ENCODE measurements around the gene TMEM221.

Gene TMEM221

DNA sequence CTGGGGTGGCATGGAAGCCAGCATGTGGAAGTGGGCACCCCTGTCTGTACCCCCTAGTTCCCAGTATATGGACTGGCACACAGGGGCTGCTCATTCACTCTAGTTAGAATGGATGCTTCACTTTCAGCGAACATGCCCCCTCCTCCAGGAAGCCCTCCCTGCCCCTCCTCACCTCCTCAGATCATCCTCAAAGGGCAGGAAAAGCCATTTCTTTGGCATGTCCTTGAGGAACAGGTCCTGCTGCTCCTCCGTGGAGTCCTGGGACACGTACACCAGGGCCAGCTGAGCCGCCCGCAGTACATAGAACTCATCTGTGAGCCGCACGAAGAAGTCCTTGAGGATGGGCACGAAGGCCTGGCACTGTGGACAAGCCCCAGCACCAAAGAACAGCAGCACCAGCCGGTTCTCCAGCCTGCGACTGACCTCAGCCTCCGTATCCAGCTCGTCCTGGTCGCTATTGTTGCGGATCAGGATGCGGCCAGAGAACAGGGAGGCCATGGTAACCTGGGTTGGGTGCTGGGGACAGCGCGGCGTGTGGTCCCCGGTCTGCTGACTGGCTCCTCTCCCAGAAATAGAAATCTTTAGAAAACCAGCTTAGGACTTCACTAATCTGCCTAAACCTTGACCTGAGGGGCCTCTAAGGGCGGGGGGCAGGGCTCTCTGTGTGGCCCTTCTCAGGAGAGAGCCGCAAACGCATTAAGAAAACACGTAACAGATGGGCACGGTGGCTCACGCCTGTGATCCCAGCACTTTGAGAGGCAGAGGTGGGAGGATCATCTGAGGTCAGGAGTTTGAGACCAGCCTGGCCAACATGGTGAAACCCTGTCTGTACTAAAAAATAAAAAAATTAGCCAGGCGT, 12.1 kb upstream of the TMEM221 start, which contains the start of gene NXNL1:
TSS of gene NXNL1 (minus strand) at position 555 of the 859 bp plus-strand sequence. CDS start at position 498, 57 bp downstream.
- H3K9me3 Mint-ChIP-seq, result no peaks in the 10 kb centered on the region
- no peak within 1 kb of the TSS for H3K27ac Mint-ChIP-seq

DNA sequence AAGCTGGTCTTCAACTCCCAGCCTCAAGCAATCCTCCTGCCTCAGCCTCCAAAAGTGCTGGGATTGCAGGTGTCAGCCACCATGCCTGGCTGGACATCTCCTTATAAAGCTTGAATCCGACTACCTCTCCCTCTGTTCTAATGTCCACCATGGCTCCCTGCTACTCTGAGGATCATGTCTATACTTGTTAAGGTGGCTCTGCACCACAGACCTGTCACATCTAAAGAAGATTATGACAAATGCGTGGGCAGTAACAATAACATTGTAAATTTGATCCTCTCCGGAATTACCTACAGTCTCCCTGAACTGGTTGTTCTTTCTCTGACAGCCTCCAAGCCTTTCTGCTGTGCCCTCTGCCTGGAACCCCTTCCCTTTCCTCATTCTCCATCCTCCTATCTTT, 10.5 kb upstream of the TMEM221 start:
- H3K27ac Mint-ChIP-seq, result no peak overlapping the region

More for the DNA sequence above, 12.1 kb upstream of the TMEM221 start, which contains the start of gene NXNL1:
- ATAC-seq (no peak), DNase-seq (ENCODE audit: low spot score in 2 of 2) (no peak)
- Mint-ChIP-seq H3K4me1 (no peaks in the 10 kb centered on the region), H3K4me3 (no peak within 1 kb of the TSS), H3K36me3 (no peaks in the 10 kb centered on the region)

DNA sequence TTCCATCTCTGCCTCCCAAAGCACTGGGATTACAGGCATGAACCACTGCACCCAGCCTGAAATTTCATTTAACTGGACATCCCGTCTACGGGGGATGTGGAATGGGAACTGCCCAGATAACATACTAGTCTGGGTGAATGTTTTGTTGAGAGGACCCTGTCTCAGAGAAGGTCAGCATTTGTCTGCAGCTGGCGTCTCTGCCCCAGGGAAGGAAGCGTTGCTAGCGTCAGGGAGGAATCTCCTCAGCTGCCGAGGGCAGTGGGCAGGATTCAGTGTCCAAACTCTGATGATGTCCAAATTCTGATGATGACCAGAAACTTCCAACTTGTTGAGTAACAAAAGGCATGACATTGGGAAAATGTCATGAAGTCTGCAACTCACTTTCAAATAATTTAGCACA, 9.1 kb upstream of the TMEM221 start:
- DNase-seq (ENCODE audit: low spot score in 2 of 2) (no peak), ATAC-seq (no peak)
- Mint-ChIP-seq H3K4me3 (no peak overlapping the region), H3K27ac (no peak overlapping the region), H3K36me3 (no peaks in the 10 kb centered on the region), H3K4me1 (peaks cover 13% of the 10 kb centered on the region), H3K9me3 (no peaks in the 10 kb centered on the region)

More for the DNA sequence above, 10.5 kb upstream of the TMEM221 start:
- DNase-seq (ENCODE audit: low spot score in 2 of 2) (no peak), ATAC-seq (no peak)
- Mint-ChIP-seq H3K4me3 (no peak overlapping the region), H3K4me1 (peaks cover 6% of the 10 kb centered on the region), H3K9me3 (no peaks in the 10 kb centered on the region), H3K36me3 (no peaks in the 10 kb centered on the region)

DNA sequence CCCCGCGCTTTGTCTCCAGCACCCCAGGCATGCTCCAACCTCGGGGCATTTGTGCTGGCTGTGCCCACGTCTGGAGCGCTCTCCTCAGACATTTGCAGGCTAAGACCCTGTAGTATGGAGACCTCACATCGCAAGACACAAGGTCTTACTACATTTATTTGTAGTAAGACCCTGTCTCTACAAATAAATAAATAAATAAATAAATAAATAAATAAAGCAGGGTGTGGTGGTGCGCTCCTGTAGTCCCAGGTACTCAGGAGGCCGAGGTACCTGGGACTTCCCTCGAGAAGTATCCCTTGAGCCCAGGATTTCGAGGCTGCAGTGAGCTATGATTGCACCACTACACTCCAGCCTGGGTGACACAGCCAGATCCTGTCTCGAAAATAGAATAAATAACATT, 7.7 kb upstream of the TMEM221 start:
- DNase-seq (ENCODE audit: low spot score in 2 of 2) (no peak), ATAC-seq (no peak)
- no peak overlapping the region for H3K4me3 Mint-ChIP-seq
- no peaks in the 10 kb centered on the region for H3K36me3 Mint-ChIP-seq
- no peaks in the 10 kb centered on the region for H3K9me3 Mint-ChIP-seq
- H3K27ac Mint-ChIP-seq, result no peak overlapping the region
- H3K4me1 Mint-ChIP-seq, result peaks cover 13% of the 10 kb centered on the region

DNA sequence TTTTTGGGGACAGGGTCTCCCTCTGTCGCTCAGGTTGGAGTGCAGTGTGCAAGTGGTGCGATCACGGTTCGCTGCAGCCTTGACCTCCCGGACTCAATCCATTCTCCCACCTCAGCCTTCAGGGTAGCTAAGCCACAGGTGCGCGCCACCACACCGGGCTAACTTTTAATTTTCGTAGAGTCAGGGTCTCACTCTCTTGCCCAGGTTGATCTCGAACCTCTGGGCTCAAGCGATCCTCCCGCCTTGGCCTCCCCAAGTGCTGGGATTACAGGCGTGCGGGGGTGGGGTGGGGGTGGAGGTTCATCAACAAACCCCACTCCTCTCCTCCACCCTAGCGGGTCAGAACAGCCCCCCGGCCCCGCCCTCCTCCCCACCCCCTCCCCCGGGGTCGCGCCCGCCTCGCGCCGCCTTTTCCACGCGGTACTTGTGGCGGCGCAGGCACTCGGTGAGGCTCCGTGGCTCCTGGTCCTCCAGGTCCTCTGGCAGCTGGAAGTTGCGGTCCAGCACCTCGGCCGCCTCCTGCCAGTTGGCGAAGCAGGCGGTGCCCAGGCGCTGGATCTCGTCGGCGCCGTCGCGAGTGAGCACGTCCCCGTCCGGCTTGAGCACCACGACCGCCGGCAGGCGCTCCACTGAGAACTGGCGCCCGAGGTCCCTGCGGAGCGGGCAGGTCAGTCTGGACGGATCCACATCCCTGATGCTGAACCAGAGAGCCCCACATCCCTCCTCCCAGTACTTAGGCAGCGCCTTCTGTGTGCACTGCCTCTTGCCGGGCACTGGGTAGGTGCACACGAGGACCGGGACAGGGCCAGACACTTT, 7.0 kb upstream of the TMEM221 start:
- H3K27ac Mint-ChIP-seq, result no peak overlapping the region
- H3K36me3 Mint-ChIP-seq, result peaks cover 3% of the 10 kb centered on the region
- H3K4me1 Mint-ChIP-seq, result peaks cover 17% of the 10 kb centered on the region
- ATAC-seq (peak; percentile 31), DNase-seq (ENCODE audit: low spot score in 2 of 2) (no peak)
- H3K9me3 Mint-ChIP-seq, result no peaks in the 10 kb centered on the region
- H3K4me3 Mint-ChIP-seq, result no peak overlapping the region

DNA sequence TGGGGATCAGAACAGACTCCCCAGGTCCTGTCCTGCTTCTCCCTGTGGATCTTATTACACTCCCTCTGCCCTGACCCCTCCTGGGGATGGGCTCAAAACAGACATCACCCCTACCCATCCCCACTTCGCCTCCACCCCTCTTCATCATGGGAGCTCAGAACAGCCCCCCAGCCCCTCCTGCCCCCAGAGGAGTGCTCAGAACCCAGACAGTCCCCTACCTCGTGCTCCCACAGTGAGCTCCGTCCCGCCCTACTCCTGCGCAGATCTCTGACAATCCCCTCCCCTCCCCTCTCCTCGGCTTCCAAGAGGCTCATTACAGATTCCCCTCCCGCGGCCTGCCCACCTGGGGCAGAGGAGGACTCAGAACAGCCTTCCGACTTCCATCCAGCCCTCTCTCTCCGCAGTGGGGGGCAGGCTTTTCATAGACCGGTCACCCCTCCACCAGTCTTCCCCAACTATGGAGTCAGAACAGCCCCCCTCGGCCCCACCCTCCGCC, 6.2 kb upstream of the TMEM221 start:
- no peak for ATAC-seq

DNA sequence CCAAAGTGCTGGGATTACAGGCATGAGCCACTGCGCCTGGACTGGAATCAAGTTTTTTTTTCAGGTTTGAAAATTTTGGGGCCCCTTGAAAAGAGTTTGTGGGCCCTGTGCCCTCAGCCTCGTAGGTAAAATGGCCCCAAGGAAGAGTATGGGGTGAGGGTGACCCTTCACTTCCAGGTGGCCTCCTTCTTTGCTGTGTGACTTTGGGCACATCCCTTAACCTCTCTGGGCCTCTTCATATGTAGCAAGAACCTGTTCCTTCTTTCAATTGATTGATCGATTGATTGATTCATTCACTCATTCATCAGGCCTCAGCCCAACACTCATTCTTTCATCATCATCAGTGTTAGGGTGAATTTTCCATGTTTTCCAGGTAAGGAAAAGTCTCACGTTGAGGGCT, 3.4 kb upstream of the TMEM221 start:
- Mint-ChIP-seq H3K36me3 (peaks cover 6% of the 10 kb centered on the region), H3K27ac (no peak overlapping the region), H3K9me3 (no peaks in the 10 kb centered on the region), H3K4me3 (no peak overlapping the region), H3K4me1 (peaks cover 25% of the 10 kb centered on the region)
- no peak for ATAC-seq
- no peak for DNase-seq (ENCODE audit: low spot score in 2 of 2)

More for the DNA sequence above, 6.2 kb upstream of the TMEM221 start:
- H3K9me3 Mint-ChIP-seq, result no peaks in the 10 kb centered on the region
- peaks cover 25% of the 10 kb centered on the region for H3K4me1 Mint-ChIP-seq
- no peak overlapping the region for H3K27ac Mint-ChIP-seq
- no peak for DNase-seq (ENCODE audit: low spot score in 2 of 2)
- no peak overlapping the region for H3K4me3 Mint-ChIP-seq
- peaks cover 6% of the 10 kb centered on the region for H3K36me3 Mint-ChIP-seq

DNA sequence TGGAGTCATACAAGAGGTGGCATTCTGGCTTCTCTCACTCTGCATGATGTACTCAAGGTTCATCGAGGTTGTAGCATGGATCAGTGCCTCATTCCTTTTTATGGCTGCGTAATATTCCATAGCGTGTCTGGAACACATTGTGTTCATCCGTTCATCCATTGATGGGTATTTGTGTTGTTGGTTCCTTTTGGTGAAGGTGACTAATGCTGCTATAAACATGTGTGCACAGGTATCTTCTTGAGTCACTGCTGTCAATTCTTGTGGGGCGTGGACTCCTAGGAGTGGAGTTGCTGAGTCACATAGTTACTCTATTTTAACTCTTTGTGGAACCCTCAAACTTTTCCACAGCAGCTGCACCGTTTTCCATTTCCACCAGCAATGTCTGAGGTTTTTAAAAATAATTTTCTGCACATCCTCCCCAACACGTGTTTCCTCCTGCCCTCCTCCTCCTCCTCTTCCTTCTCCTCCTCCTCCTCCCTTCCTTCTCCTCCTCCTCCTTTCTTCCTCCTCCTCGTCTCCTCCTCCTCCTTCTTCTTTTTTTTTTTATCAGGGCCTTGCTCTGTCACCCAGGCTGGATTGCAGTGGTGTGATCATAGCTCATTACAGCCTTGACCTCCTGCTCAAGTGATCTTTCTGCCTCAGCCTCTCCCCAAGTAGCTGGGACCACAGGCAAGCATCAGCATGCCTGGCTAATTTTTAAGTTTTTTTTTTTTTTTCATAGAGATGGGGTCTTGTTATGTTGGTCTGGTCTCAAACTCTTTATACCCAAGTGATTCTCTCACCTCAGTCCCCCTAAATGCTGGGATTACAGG, 2.0 kb upstream of the TMEM221 start:
- peaks cover 6% of the 10 kb centered on the region for H3K36me3 Mint-ChIP-seq
- H3K4me3 Mint-ChIP-seq, result peak overlapping the region; percentile 39
- DNase-seq (ENCODE audit: low spot score in 2 of 2) (peak in 1 of 2 donors; percentile 67), ATAC-seq (peak; percentile 92)
- no peak overlapping the region for H3K27ac Mint-ChIP-seq
- no peaks in the 10 kb centered on the region for H3K9me3 Mint-ChIP-seq
- H3K4me1 Mint-ChIP-seq, result peaks cover 25% of the 10 kb centered on the region

DNA sequence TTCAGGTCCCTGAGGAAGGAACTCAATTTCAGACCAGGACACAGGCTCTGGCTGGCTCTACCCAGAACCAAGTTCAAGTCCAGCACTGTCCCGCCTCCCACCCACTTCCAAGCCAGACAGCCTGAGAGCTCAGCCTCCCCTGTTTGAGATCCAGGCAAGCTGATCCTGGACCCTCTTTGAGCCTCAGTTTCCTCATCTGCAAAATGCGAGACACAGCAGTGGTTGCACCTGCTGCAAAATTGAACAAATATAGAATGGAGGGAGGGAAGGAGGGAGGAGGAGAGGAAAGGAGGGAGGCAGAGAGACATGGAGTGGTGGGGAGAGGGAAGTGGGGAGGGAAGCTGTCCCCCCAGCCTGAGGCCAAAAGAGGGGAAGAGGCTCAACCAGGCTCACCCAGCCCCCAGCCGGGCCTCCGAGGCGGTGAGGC, 751 bp downstream of the TMEM221 start:
- Mint-ChIP-seq H3K4me1 (peaks cover 12% of the 10 kb centered on the region), H3K9me3 (no peaks in the 10 kb centered on the region), H3K27ac (no peak overlapping the region), H3K36me3 (peaks cover 6% of the 10 kb centered on the region), H3K4me3 (peak overlapping the region; percentile 28)
- no peak for DNase-seq (ENCODE audit: low spot score in 2 of 2)
- ATAC-seq, result no peak

DNA sequence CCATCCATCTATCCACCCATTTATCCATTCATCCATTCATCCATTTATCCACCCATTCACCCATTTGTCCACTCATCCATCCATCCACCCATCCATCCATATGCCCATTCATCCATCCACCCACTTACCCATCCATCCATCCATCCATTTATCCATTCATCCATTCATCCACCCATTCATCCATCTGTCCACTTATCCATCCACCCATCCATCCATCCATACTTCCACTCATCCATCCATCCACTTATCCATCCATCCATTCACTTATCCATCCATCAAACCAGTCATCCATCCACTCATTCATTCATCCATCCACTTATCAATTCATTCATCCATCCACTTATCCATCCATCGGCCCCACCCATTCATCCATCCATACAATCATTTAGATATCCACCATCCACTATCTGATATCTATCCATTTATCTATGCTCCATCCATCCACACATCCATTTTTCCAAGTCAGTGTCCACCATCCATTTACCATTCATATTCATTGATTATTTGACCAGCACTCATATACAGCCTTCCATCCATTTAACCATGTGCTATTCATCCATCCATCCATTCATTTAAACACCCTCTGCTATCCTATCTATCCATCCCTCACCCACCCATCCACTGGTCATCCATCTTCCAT, 2.8 kb downstream of the TMEM221 start:
- peaks cover 5% of the 10 kb centered on the region for H3K36me3 Mint-ChIP-seq
- H3K4me1 Mint-ChIP-seq, result peaks cover 9% of the 10 kb centered on the region
- ATAC-seq (no peak), DNase-seq (ENCODE audit: low spot score in 2 of 2) (no peak)
- H3K4me3 Mint-ChIP-seq, result no peak overlapping the region
- H3K9me3 Mint-ChIP-seq, result no peaks in the 10 kb centered on the region
- no peak overlapping the region for H3K27ac Mint-ChIP-seq

DNA sequence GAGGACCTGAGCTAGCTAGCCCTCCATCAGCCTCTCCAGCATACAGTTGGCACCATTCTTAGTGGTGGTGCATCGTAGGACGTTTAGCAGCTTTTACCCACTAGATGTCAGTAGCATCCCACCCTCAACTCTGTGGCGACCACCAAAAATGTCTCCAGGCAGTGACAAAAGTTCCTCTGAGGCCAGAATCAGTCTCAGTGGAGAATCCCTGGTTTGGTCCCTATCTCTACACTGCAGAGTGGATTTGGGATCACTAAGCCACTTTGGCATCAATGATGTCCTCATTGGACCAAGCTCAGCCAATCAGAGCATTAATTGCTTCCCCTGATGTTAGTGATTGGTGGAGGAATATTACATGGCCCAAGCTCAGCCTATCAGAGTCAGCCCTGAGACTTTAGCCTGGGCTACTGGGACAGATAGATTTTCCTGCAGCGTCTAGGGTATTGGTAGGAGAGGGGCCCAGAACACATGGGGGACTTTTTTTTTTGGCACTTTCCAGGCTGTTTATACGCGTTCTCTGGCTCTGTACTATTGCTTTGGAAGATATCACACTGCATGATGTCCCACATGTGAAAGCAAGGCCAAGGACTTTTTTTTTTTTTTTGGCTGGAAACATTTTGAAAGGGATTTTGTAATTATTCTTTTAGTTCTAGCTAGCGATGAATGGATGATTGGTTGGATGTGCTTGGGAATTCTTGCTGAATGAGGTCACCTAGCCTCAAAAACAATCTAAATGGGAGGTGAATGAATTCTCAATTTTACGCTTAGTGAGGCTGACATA, 7.0 kb downstream of the TMEM221 start:
- Mint-ChIP-seq H3K4me1 (no peaks in the 10 kb centered on the region), H3K36me3 (no peaks in the 10 kb centered on the region), H3K4me3 (no peak overlapping the region), H3K27ac (no peak overlapping the region), H3K9me3 (no peaks in the 10 kb centered on the region)
- DNase-seq (ENCODE audit: low spot score in 2 of 2) (no peak), ATAC-seq (peak; percentile 65)

DNA sequence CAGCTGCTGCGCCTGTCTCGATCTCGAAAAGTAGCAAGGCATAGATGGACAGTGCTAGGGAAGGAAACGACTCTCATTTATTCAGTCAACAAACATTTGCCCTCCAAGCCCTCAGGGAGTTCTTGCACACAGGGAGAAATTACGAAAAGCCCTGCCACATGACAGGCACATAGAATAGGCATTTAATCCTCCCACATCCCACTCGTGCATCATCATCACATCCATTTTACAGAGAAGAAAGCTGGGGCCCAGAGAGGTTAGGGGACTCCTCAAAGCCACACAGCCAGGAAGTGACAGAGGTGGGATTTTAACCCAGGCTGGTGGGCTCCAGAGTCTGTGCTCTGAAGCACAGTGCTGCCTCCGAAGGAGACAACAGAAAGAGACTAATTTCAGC, 11.6 kb downstream of the TMEM221 start:
- no peak for ATAC-seq
- DNase-seq (ENCODE audit: low spot score in 2 of 2), result no peak
- no peak overlapping the region for H3K4me3 Mint-ChIP-seq
- H3K36me3 Mint-ChIP-seq, result no peaks in the 10 kb centered on the region
- no peak overlapping the region for H3K27ac Mint-ChIP-seq
- H3K9me3 Mint-ChIP-seq, result no peaks in the 10 kb centered on the region
- no peaks in the 10 kb centered on the region for H3K4me1 Mint-ChIP-seq

DNA sequence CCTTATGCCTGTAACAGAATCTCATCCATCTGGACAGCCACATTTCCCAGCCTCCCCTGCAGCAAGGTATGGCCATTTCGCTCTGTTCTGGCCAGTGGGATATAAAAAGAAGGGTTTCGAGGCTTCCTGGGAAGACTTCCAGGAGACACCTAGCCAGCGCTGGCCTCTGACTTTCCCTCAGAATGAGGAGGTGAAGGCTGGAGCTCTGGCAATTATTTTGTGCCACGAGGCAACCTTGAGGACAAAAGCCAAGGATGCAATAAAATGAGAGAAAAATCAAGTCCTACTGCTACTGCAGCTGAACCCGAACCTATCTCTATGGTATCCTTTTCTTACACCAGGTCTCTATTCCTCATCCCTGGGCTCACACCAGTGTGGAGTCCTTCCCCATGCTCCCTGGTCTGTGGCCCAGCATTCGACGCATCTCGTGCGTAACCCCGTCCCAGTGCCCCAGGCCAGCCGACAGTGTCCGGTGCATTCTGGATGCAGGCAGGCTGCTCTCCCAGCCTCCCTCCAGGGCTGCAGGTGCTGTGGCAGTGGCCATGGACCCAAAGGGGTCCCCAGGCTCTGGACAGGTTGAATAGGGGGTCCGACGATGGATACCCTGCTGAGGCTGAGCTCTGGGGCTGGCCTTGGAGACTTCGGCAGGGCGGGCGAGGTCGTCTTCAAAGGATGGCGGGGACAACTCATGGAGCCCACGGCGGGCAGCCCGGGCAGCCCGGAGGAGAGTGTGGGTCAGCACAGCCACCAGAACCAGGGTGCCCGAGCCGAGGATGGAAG, 12.2 kb downstream of the TMEM221 start:
- no peaks in the 10 kb centered on the region for H3K9me3 Mint-ChIP-seq
- H3K27ac Mint-ChIP-seq, result no peak overlapping the region

More for the DNA sequence above, 12.2 kb downstream of the TMEM221 start:
- ATAC-seq (no peak), DNase-seq (ENCODE audit: low spot score in 2 of 2) (no peak)
- Mint-ChIP-seq H3K4me3 (no peak overlapping the region), H3K36me3 (no peaks in the 10 kb centered on the region), H3K4me1 (no peaks in the 10 kb centered on the region)

Measured in stimulated activated effector memory CD8-positive, alpha-beta T cell treated with anti-CD3 and anti-CD28 coated beads, Interleukin-12 subunit alpha, Interleukin-12 subunit beta, amount 100 ng/mL, for 72 hours (primary cell).